Measurements from ENCODE around the gene PSD4.

DNA sequence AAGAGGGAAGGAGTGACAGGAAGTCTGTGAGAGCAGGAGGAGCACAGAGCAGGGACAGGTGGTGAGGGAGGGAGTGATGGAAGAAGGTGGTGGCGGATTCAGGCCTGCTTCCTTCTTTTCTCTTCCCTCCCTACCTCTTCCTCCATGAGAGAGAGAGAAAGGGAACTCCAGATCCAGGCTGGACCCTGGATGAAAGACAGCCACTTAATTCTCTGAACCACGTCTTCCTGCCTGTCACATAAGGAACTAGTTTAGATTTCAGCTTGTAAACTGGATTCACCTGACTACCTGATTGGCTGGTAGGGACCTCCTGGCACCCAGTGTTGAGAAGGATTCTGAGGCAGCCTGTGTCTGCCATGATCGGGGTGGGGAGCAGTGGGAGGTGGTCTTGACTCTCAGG, 56.0 kb downstream of the PSD4 start:
- TF ChIP-seq, protein P1, sequence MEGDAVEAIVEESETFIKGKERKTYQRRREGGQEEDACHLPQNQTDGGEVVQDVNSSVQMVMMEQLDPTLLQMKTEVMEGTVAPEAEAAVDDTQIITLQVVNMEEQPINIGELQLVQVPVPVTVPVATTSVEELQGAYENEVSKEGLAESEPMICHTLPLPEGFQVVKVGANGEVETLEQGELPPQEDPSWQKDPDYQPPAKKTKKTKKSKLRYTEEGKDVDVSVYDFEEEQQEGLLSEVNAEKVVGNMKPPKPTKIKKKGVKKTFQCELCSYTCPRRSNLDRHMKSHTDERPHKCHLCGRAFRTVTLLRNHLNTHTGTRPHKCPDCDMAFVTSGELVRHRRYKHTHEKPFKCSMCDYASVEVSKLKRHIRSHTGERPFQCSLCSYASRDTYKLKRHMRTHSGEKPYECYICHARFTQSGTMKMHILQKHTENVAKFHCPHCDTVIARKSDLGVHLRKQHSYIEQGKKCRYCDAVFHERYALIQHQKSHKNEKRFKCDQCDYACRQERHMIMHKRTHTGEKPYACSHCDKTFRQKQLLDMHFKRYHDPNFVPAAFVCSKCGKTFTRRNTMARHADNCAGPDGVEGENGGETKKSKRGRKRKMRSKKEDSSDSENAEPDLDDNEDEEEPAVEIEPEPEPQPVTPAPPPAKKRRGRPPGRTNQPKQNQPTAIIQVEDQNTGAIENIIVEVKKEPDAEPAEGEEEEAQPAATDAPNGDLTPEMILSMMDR (conservative IDR thresholded peaks at IDR 0.05; ENCODE audit: low read length), result no peak
- no peak for TF ChIP-seq EZH2phosphoT487 (IDR thresholded peaks at IDR 0.05; ENCODE audit: borderline replicate concordance)

Measured in Loucy (cell line).